Heart left ventricle (tissue), 13 donors: ENCODE data around the gene CLK2.

Experiments
- POLR2A ChIP-seq, 2 donors: fragments of 450-650 bp; IDR thresholded peaks; one replicate each; pipeline ENCODE4 v1.6.1; 2017; ENCODE audit warnings: antibody characterized with exemption in 2 of 2, mild to moderate bottlenecking in 2 of 2, moderate library complexity in 2 of 2
- TF ChIP-seq, protein P1 (sequence below), 12 donors: fragments of 200-600 bp; sonication (generic) in 4 of 12; IDR thresholded peaks; one replicate each; pipeline versions ENCODE4 v1.5.0 to v1.8.0; 2018 to 2022; ENCODE audit warnings: antibody characterized with exemption in 12 of 12, mild to moderate bottlenecking in 5 of 12
- donor health status: ischemic (EF 13 %, LVEDD 7.1; RV severe dilation, severe dysfunction).
- donor health status: DM: no; HTN: yes; CAD: no.
- donor health status: DM: no; HTN: no; CAD: no.
- donor health status: ischemic (EF 25% LVEDD 6.9; RV normal size, moderate dysfunction).
- donor health status: ischemic (EF 25% LVEDD 5.7; RV mildly dilated, moderate dysfunction).
- donor health status: ischemic (EF 35%, LVEDD 5.7; RV mildly dilated, moderate dysfunction).
- donor health status: nonischemic (EF 11% LVEDD 7.7; RV severe dilation, severe dysfunction).
- donor health status: DM: yes; HTN: yes; CAD: no.
- donor health status: PGD.
- donor health status: ischemic (EF 29% LVEDD 5.4; RV normal size, mild dysfunction).
- donor health status: nonischemic (EF 23%, LVEDD 6.1; RV moderate dilation, normal function).

DNA sequence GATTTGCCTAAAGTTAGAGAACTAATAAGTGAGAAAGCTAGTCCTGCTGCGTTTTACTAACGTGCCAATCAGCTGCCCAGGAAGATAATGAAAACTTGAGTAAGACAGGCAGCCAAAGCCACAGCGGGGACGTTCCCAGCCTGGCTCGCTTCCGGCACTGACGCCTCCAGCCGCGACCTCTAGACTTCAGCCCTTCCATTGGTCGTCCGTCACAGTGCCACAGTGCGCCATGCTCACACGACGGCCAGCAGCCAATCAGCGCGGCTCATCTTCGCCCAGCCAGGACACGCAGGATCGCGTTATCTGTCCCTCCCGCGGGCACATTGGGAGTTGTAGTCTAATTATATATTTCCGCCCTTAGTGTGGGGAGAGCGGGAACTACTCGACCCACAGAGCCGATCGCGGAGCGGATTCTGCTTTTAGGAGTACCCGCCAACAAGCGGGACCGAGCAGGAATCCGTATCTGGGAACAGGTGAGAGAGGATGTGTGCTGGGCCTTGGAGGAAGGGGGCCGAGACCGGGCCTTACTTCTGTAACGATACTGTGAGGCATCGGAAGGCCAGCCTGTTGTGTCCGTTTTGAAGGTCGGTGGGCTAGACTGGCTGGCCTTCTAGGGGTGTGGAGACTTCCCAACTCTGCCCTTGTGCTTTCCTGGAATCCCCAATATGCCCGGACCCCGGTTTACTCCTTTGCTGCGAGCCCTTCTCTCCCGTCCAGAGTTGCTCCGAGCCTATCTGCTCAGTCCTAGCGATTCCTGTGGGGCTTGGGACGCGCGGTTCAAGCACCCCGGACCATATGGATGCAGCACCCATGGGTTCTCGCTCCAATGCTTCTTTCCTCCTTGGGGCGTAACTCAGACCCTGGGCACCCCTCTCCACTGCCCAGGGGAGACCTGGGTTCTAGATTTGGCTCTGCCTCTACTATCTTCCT lies 35.5 kb upstream of the CLK2 start, which contains the start of gene FDPS:
- TF ChIP-seq, protein P1, sequence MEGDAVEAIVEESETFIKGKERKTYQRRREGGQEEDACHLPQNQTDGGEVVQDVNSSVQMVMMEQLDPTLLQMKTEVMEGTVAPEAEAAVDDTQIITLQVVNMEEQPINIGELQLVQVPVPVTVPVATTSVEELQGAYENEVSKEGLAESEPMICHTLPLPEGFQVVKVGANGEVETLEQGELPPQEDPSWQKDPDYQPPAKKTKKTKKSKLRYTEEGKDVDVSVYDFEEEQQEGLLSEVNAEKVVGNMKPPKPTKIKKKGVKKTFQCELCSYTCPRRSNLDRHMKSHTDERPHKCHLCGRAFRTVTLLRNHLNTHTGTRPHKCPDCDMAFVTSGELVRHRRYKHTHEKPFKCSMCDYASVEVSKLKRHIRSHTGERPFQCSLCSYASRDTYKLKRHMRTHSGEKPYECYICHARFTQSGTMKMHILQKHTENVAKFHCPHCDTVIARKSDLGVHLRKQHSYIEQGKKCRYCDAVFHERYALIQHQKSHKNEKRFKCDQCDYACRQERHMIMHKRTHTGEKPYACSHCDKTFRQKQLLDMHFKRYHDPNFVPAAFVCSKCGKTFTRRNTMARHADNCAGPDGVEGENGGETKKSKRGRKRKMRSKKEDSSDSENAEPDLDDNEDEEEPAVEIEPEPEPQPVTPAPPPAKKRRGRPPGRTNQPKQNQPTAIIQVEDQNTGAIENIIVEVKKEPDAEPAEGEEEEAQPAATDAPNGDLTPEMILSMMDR (IDR thresholded peaks at IDR 0.05): peak in 3 of 12 donors; percentile 15 to 19 (median 18)
- peak in 1 of 2 donors; percentile 77 for TF ChIP-seq POLR2A (IDR thresholded peaks at IDR 0.05)
